Spleen (tissue), 11 donors: ENCODE measurements around the gene SEMA6D. TPM values are rescaled to one million over a fixed set of nuclear protein-coding genes. Genes with fewer than 3 reads are reported as not detected.

Experiments used
- DNase-seq: peaks from one replicate; pipeline ENCODE4 v3.0.0-alpha.2; 2020
- H3K27ac ChIP-seq, 8 donors: fragments of 200-600 bp; sonication (generic) in 7 of 8; 1 replicate in 4 of 8; 2 replicates in 4 of 8; pipeline versions ENCODE4 v1.5.0 to v1.8.0; 2016 to 2021; ENCODE audit warnings: inconsistent platforms in 4 of 8, mild to moderate bottlenecking in 4 of 8, moderate library complexity in 1 of 8
- H3K27me3 ChIP-seq, 7 donors: fragments of 200-600 bp; sonication (generic) in 6 of 7; replicated peaks in 1 of 7; 1 replicate in 4 of 7; 2 replicates in 3 of 7; pipeline versions ENCODE4 v1.5.0 to v1.8.0; 2016 to 2021; ENCODE audit warnings: inconsistent platforms in 3 of 7, mild to moderate bottlenecking in 1 of 7
- H3K36me3 ChIP-seq, 6 donors: fragments of 200-600 bp; sonication (generic) in 5 of 6; 1 replicate in 4 of 6; 2 replicates in 2 of 6; pipeline versions ENCODE4 v1.5.0 to v1.8.0; 2016 to 2021; ENCODE audit warnings: inconsistent platforms in 2 of 6
- H3K4me1 ChIP-seq, 6 donors: fragments of 200-600 bp; sonication (generic) in 5 of 6; 1 replicate in 3 of 6; 2 replicates in 3 of 6; pipeline versions ENCODE4 v1.5.0 to v1.8.0; 2016 to 2021; ENCODE audit warnings: inconsistent platforms in 3 of 6
- H3K4me3 ChIP-seq, 8 donors: fragments of 200-600 bp; sonication (generic) in 7 of 8; 1 replicate in 4 of 8; 2 replicates in 4 of 8; pipeline versions ENCODE4 v1.5.0 to v1.8.0; 2016 to 2021; ENCODE audit warnings: inconsistent platforms in 4 of 8, mild to moderate bottlenecking in 4 of 8, moderate library complexity in 2 of 8
- H3K9me3 ChIP-seq, 8 donors: fragments of 200-600 bp; sonication (generic) in 7 of 8; 1 replicate in 4 of 8; 2 replicates in 4 of 8; pipeline versions ENCODE4 v1.5.0 to v1.8.0; 2016 to 2021; ENCODE audit warnings: inconsistent platforms in 4 of 8
- CTCF ChIP-seq, 11 experiments: fragments of 200-600 bp in 7 of 11; fragments of 450-650 bp in 4 of 11; sonication (generic) in 4 of 11; IDR thresholded peaks in 8 of 11; conservative IDR thresholded peaks in 3 of 11; 1 replicate in 7 of 11; 2 replicates in 4 of 11; pipeline versions ENCODE4 v1.4.0 to v1.8.0; 2016 to 2021; ENCODE audit warnings: antibody characterized with exemption in 11 of 11, inconsistent platforms in 4 of 11, mild to moderate bottlenecking in 1 of 11
- POLR2A ChIP-seq, 3 donors: fragments of 450-650 bp; IDR thresholded peaks; one replicate each; pipeline ENCODE4 v1.5.1; 2017; ENCODE audit warnings: antibody characterized with exemption in 3 of 3, mild to moderate bottlenecking in 1 of 3
- POLR2AphosphoS5 ChIP-seq, 3 donors: sonication (generic); formaldehyde crosslinking; IDR thresholded peaks; one replicate each; pipeline ENCODE4 v1.5.1; 2017; ENCODE audit warnings: antibody characterized with exemption in 3 of 3
- WGBS, 5 donors: extraction: QIAGEN DNeasy Blood & Tissue Kit in 3 of 5; methylation state at CpG; one replicate each; pipeline versions ENCODE4 v1.1.5 to v1.1.7; 2013 to 2018; 5-methylcytosine and 5-hydroxymethylcytosine counted together
- intact Hi-C: fragments of 100-400 bp; cut with DNase I; formaldehyde crosslinking; loops from one replicate; pipeline ENCODE4 v1.15.0; 2023; ENCODE audit warnings: low total_unique reads
- polyA plus RNA-seq, 3 donors: library from polyadenylated mRNA; stranded (reverse); fragments of 200-250 nt; gene quantifications; one replicate each; pipeline ENCODE4 v1.2.1, GENCODE V29; 2013
- total RNA-seq, 7 donors: library from RNA; depleted of rRNA in 3 of 7; stranded (reverse); fragments of >200 nt in 3 of 7; fragmentation: NEBNext Ultra II Directional in 4 of 7; extraction: Animal tissue kit (Norgen Biotek cat#: 25700) in 4 of 7; gene quantifications; one replicate each; pipeline versions ENCODE4 v1.1.0 to v1.2.1, GENCODE V29; 2016 to 2021
- donor health status: healthy with polysubstance abuse.
- donor health status: DM: no; HTN: no; CAD: no; lungs with moderate emphysema.
- donor health status: DM: no; HTN: no; CAD: no.
- donor health status: Bipolar disorder and iron deficiency.
- donor health status: healthy.
- donor health status: DM: no; HTN: no; CAD: no.
- donor health status: DM: yes; HTN: yes; CAD: no.

SEMA6D gene
- total and polyA plus RNA-seq, 10 donors = 0.52 to 6.5 (median 2.3) TPM

- no peak overlapping the region for H3K4me3 ChIP-seq
- TF ChIP-seq POLR2A (IDR thresholded peaks at IDR 0.05) = no peak
- TF ChIP-seq POLR2AphosphoS5 (IDR thresholded peaks at IDR 0.05) = no peak
- no peak for TF ChIP-seq CTCF (IDR thresholded peaks at IDR 0.05 in 8 of 11, conservative IDR thresholded peaks at IDR 0.05 in 3 of 11)
- H3K4me1 ChIP-seq = no peaks in the 10 kb centered on the region
- DNase-seq = no peak
- H3K36me3 ChIP-seq = no peaks in the 10 kb centered on the region
- no peaks in the 10 kb centered on the region for H3K27me3 ChIP-seq
- H3K9me3 ChIP-seq = peaks cover 3 to 34% (median 24%) of the 10 kb centered on the region in 8 donors
- 85 to 95% (median 87%) methylated on average over 2 of the region's 2 CpGs for WGBS, 5 donors
- H3K27ac ChIP-seq = no peak overlapping the region
- intact Hi-C loops = no loop called here
Measured at GRCh38 chr15:47755941-47756340, 38.6 kb downstream of the SEMA6D start.

GRCh38 chr15:47756872-47757271, 39.6 kb downstream of the SEMA6D start:
- Histone ChIP-seq H3K4me3 (no peak overlapping the region), H3K27ac (no peak overlapping the region), H3K4me1 (no peaks in the 10 kb centered on the region), H3K36me3 (peaks cover 0 to 2% (median 0%) of the 10 kb centered on the region in 6 donors), H3K27me3 (no peaks in the 10 kb centered on the region), H3K9me3 (peaks cover 3 to 34% (median 24%) of the 10 kb centered on the region in 8 donors)
- intact Hi-C loops = no loop called here
- WGBS, 5 donors = 74 to 87% (median 84%) methylated on average over 2 of the region's 2 CpGs
- no peak for DNase-seq
- TF ChIP-seq POLR2AphosphoS5 (IDR thresholded peaks at IDR 0.05) (no peak), POLR2A (IDR thresholded peaks at IDR 0.05) (no peak)

- H3K4me1 ChIP-seq = no peaks in the 10 kb centered on the region
- no peak for DNase-seq
- no peak overlapping the region for H3K27ac ChIP-seq
- peaks cover 3 to 34% (median 24%) of the 10 kb centered on the region in 8 donors for H3K9me3 ChIP-seq
- H3K36me3 ChIP-seq = peaks cover 0 to 6% (median 0%) of the 10 kb centered on the region in 6 donors
- no peaks in the 10 kb centered on the region for H3K27me3 ChIP-seq
- H3K4me3 ChIP-seq = no peak overlapping the region
- no peak for TF ChIP-seq POLR2A (IDR thresholded peaks at IDR 0.05)
- no peak for TF ChIP-seq CTCF (IDR thresholded peaks at IDR 0.05 in 8 of 11, conservative IDR thresholded peaks at IDR 0.05 in 3 of 11)
- no peak for TF ChIP-seq POLR2AphosphoS5 (IDR thresholded peaks at IDR 0.05)
- WGBS, 5 donors = 49 to 85% (median 68%) methylated on average over 3 of the region's 3 CpGs
- intact Hi-C loops = no loop called here
Measured at GRCh38 chr15:47757331-47757730, 40.0 kb downstream of the SEMA6D start.

- WGBS, 5 donors = 87 to 96% (median 92%) methylated on average over 3 of the region's 3 CpGs
- Histone ChIP-seq H3K9me3 (no peaks in the 10 kb centered on the region), H3K36me3 (peaks cover 0 to 46% (median 0%) of the 10 kb centered on the region in 6 donors), H3K27ac (no peak overlapping the region), H3K4me3 (no peak overlapping the region), H3K4me1 (no peaks in the 10 kb centered on the region), H3K27me3 (no peaks in the 10 kb centered on the region)
- DNase-seq = no peak
- intact Hi-C loops = no loop called here
- TF ChIP-seq POLR2AphosphoS5 (IDR thresholded peaks at IDR 0.05) = no peak
- no peak for TF ChIP-seq POLR2A (IDR thresholded peaks at IDR 0.05)
- TF ChIP-seq CTCF (IDR thresholded peaks at IDR 0.05 in 8 of 11, conservative IDR thresholded peaks at IDR 0.05 in 3 of 11) = no peak
Measured at GRCh38 chr15:47762621-47763020, 45.3 kb downstream of the SEMA6D start.

- 89 to 97% (median 94%) methylated on average over 13 of the region's 13 CpGs for WGBS, 5 donors
- Histone ChIP-seq H3K27ac (no peak overlapping the region), H3K4me1 (no peaks in the 10 kb centered on the region), H3K27me3 (no peaks in the 10 kb centered on the region), H3K36me3 (peaks cover 0 to 46% (median 0%) of the 10 kb centered on the region in 6 donors), H3K9me3 (no peaks in the 10 kb centered on the region), H3K4me3 (no peak overlapping the region)
- no peak for DNase-seq
- TF ChIP-seq POLR2AphosphoS5 (IDR thresholded peaks at IDR 0.05) = no peak
- no peak for TF ChIP-seq CTCF (IDR thresholded peaks at IDR 0.05 in 8 of 11, conservative IDR thresholded peaks at IDR 0.05 in 3 of 11)
- TF ChIP-seq POLR2A (IDR thresholded peaks at IDR 0.05) = no peak
- intact Hi-C loops = no loop called here
Measured at GRCh38 chr15:47764666-47765065, 47.4 kb downstream of the SEMA6D start.
